Activated CD8-positive, alpha-beta memory T cell treated with anti-CD3 and anti-CD28 coated beads, Interleukin-2, amount 50 U/mL, for 48 hours (primary cell): ENCODE data around the gene SPDYE6.
"Not testable (repeated sequence)": the region's sequence is repeated elsewhere in the genome, so short reads cannot be mapped to it uniquely, and the experiment has no call there.

Experiments
- DNase-seq: peaks from one replicate; pipeline ENCODE4 v3.0.0-alpha.2; 2020

The SPDYE6 gene

GRCh38 chr7:102313997-102314780 lies 42.1 kb downstream of the SPDYE6 start:
- no peak for DNase-seq

- no peak for DNase-seq
Measured at GRCh38 chr7:102312317-102312716, 43.9 kb downstream of the SPDYE6 start.

GRCh38 chr7:102310414-102310815 lies 45.8 kb downstream of the SPDYE6 start:
- no peak for DNase-seq

DNA sequence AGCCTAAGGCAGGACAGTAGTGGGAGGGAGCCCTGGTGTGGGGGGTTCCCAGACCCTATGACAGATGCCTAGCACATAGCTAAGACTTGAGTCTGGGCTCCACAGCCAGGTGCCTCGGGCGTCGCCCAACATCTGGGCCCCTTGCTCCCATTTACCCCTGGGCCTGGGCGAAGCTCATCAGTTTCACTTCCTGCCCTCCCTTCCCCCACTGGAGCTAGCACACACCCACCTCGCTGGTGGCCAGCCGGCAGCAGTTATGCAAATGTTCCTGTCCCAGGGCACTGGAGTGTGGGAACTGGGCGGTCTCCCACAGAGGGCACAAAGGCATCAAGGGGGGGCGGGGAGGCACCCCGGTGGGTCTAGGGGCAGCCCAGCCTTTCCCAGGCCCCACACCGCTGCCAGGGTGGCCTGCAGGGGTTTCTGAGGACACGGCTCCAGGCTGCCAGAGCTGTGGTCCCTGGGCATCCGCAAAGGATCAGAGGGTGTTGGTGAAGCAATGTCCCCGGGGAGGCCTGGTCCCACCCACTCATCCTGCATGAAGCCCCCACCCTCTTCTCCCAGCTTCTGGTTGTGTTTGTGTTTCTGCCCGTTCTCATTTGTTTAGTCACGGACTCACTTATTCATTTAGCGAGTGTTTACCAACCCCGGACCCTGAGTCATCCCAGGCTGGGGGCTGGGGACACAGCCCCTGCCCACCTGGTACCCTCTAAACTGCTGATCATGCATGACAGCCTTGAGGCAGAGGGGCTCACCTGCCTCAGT lies 49.1 kb downstream of the SPDYE6 start:
- peak; percentile 59 for DNase-seq

- DNase-seq: no peak
Measured at GRCh38 chr7:102305414-102306268, 50.6 kb downstream of the SPDYE6 start.

GRCh38 chr7:102304668-102305067 lies 51.6 kb downstream of the SPDYE6 start:
- DNase-seq: no peak

DNA sequence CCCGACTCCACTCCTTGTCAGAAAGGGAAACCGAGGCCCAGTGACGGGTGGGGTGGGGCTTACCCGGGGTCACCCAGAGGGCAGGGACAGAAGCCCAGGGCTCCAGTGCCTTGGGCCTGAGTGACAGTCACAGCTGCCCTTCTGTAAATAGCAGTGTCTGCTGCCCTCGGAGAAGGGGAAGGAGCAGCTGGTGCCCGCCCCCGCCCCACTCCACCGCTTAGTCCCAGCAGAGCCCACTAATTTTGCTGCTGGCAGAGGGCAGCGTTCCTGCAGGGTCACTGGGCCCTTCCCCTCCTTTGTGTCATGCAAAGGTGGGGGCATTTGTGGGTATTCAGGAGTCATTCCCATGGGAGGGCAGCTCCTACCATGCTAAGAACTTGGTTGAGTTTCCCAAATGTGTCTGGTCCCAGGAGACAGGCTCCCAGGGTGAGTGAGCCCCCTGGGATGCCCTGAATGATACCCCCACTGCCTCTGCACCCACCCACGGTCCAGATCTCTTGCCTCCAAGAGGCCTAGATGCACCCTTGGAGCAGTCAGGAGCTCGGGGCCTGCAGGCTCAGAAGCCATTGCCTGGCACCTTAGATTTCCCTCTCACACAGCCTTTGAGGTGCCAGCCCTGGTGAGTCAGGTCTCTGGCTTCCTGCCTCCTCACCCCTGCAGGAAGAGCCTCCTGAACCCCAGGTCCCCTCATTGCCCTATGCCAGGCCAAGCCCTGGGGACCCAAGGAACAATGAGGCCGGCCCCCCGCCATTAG lies 52.4 kb downstream of the SPDYE6 start:
- DNase-seq: no peak

- DNase-seq: no peak
Measured at GRCh38 chr7:102302025-102302424, 54.2 kb downstream of the SPDYE6 start.

DNA sequence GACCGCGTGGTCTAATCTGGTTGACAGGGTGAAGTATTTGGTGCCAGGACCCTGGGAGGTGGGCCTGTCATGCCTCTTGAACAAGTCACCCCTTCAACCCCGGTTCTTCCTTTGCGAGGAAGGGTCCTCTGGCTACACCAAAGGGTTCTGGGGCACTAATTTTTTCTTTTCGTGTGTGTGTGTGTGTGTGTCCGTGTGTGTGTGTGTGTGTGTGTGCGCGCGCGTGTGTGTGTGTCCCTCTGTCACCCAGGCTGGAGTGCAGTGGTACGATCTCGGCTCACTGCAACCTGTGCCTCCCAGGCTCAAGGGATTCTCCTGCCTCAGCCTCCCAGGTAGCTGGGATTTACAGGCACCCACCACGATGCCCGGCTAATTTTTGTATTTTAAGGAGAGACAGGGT lies 54.9 kb downstream of the SPDYE6 start:
- DNase-seq: not testable (repeated sequence)

- DNase-seq: no peak
Measured at GRCh38 chr7:102300643-102301221, 55.5 kb downstream of the SPDYE6 start.

DNA sequence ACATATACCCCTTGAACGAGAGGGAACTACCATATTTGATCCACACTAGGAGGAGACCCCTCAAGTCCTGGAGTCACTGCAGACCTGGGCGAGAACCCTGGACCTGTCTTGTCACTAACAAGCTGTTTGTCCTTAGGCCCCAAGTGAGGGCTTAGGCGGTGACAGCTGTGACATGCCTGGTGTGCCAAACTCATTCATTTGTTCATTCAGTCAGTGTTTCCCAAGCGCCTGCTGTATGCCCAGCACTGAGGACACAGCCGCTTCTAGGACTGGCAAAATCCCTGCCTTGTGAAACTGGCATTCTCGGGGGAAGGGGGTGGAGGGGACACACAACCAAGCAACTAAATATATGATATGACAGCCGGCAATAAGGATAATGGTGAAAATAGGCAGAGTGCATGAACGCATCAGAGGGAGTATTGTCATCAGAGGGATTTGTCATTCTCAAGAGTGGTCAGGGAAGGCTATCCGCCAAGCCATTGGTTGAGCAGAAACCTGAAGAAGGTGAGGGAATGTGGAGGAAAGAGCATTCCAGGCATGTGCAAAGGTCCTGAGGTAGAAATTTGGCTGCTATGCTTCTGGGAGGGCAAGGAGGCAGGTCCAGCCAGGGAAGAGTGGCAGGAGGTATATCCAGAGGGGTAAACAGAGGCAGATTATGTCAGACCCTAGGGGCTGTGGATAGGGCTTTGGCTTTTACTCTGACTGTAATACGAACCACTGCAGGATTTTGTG lies 58.6 kb downstream of the SPDYE6 start:
- no peak for DNase-seq

GRCh38 chr7:102296514-102296913 lies 59.7 kb downstream of the SPDYE6 start:
- no peak for DNase-seq

DNA sequence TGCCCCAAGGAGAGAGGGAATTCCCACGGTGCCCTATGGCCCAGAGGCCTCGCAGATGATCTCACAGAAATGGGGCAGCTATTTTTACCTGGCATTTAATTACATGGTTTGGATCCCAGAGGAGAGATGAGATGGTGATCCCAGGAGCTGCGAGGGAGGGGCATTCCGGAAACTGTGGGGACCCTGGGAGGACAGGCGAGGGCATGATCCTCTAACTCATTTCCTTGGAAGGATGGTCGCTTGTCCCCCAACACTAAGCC lies 60.1 kb downstream of the SPDYE6 start:
- no peak for DNase-seq
